Gastroesophageal sphincter (tissue), 3 donors: Measurements from ENCODE around the gene ITM2B.
"Not testable (repeated sequence)": the region's sequence is repeated elsewhere in the genome, so short reads cannot be mapped to it uniquely, and the experiment has no call there.

Source experiments
- POLR2A ChIP-seq, 2 donors: fragments of 450-650 bp; IDR thresholded peaks; one replicate each; pipeline ENCODE4 v1.6.1; 2017; ENCODE audit warnings: antibody characterized with exemption in 2 of 2, mild to moderate bottlenecking in 2 of 2, moderate library complexity in 1 of 2
- POLR2AphosphoS5 ChIP-seq: sonication (generic); formaldehyde crosslinking; IDR thresholded peaks from one replicate; pipeline ENCODE4 v1.6.1; 2017; ENCODE audit warnings: antibody characterized with exemption
- TF ChIP-seq, protein P1 (sequence below), 4 experiments: fragments of 200-600 bp in 2 of 4; fragments of 450-650 bp in 2 of 4; sonication (generic) in 1 of 4; IDR thresholded peaks; one replicate each; pipeline ENCODE4 v1.5.1; 2017 to 2019; ENCODE audit warnings: antibody characterized with exemption in 4 of 4, mild to moderate bottlenecking in 2 of 4, moderate library complexity in 2 of 4

DNA sequence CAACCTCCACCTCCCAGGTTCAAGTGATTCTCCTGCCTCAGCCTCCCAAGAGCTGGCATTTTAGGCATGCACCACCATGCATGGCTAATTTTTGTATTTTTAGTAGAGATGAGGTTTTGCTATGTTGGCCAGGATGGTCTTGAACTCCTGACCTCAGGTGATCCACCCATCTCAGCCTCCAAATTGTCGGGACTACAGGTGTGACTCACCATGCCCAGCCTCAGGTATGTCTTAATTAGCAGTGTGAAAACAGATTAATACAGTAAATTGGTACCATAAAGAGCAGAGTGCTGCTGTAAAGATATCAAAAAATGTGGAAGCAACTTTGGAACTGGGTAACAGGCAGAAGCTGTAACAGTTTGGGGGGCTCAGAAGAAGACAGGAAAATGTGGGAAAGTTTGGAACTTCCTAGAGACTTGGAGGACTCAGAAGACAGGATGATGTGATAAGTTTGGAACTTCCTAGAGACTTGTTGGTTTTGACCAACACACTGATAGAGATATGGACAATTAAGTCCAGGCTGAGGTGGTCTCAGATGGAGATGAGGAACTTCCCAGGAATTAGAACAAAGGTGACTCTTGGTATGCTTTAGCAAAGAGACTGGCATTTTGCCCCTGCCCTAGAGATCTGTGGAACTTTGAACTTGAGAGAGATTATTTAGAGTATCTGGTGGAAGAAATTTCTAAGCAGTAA is 17.3 kb upstream of the ITM2B start:
- TF ChIP-seq POLR2AphosphoS5; POLR2A (IDR thresholded peaks at IDR 0.05): not testable (repeated sequence)
- TF ChIP-seq, protein P1, sequence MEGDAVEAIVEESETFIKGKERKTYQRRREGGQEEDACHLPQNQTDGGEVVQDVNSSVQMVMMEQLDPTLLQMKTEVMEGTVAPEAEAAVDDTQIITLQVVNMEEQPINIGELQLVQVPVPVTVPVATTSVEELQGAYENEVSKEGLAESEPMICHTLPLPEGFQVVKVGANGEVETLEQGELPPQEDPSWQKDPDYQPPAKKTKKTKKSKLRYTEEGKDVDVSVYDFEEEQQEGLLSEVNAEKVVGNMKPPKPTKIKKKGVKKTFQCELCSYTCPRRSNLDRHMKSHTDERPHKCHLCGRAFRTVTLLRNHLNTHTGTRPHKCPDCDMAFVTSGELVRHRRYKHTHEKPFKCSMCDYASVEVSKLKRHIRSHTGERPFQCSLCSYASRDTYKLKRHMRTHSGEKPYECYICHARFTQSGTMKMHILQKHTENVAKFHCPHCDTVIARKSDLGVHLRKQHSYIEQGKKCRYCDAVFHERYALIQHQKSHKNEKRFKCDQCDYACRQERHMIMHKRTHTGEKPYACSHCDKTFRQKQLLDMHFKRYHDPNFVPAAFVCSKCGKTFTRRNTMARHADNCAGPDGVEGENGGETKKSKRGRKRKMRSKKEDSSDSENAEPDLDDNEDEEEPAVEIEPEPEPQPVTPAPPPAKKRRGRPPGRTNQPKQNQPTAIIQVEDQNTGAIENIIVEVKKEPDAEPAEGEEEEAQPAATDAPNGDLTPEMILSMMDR (IDR thresholded peaks at IDR 0.05): not testable (repeated sequence)
